Transverse colon (tissue), 3 donors: ENCODE data around the gene NR2F1-AS1.

Source experiments
- CTCF ChIP-seq, 5 experiments: fragments of 200-600 bp in 3 of 5; fragments of 450-650 bp in 2 of 5; sonication (generic) in 3 of 5; IDR thresholded peaks; 1 replicate in 2 of 5; 2 replicates in 3 of 5; pipeline ENCODE4 v1.5.1; 2016 to 2017; ENCODE audit warnings: antibody characterized with exemption in 5 of 5, inconsistent platforms in 3 of 5, mild to moderate bottlenecking in 2 of 5, moderate library complexity in 1 of 5
- POLR2A ChIP-seq: fragments of 450-650 bp; IDR thresholded peaks from one replicate; pipeline ENCODE4 v1.6.1; 2016; ENCODE audit warnings: antibody characterized with exemption, mild to moderate bottlenecking, moderate library complexity

- no peak for TF ChIP-seq POLR2A
- no peak for TF ChIP-seq CTCF (IDR thresholded peaks at IDR 0.05)
Measured at GRCh38 chr5:93574491-93575305, 6.3 kb downstream of the NR2F1-AS1 start.
